HCT116 (cell line): ENCODE measurements around the gene MAP10. TPM values are rescaled to one million over a fixed set of nuclear protein-coding genes. Genes with fewer than 3 reads are reported as not detected.

Source experiments
- ATAC-seq: fragments of 200-7000 bp; cut with Tn5 transposase; 2 replicates; pipeline ENCODE4 v1.9.1; 2020; ENCODE audit warnings: mild to moderate bottlenecking, moderate library complexity
- BruUV-seq: library from RNA; stranded (reverse); fragments of 400-500 nt; replicated peaks from 2 replicates; lab custom pipeline; 2021; lab: Mats Ljungman, UMichigan
- CTCF ChIA-PET: fragments of 300-600 bp; sonication (Branson Sonifier 250); formaldehyde crosslinking; loops from one replicate; lab custom pipeline; 2021; ENCODE audit warnings: antibody characterized with exemption; lab: Charles Lee
- POLR2A ChIA-PET: fragments of 300-600, 350-600 bp; sonication (Branson Sonifier 250); formaldehyde crosslinking; loops from one replicate; lab custom pipeline; 2021; ENCODE audit warnings: antibody characterized with exemption; lab: Charles Lee
- RAD21 ChIA-PET, 2 experiments: fragments of 300-600 bp; sonication (Branson Sonifier 250); formaldehyde crosslinking; loops; one replicate each; lab custom pipeline; 2023; ENCODE audit warnings: low total read pairs in 2 of 2; ENCODE audit not compliant: uncharacterized antibody in 2 of 2, unreplicated experiment in 2 of 2, low non-redundant PET in 1 of 2; lab: Charles Lee
- DNase-seq: peaks from one replicate; pipeline ENCODE4 v3.0.0-alpha.2; 2010; ENCODE audit warnings: low read depth, low spot score
- H2AFZ ChIP-seq: fragments of 200-600 bp; shearing (Covaris generic), sonication (generic); 2 replicates; pipeline ENCODE4 v1.6.1; 2017; ENCODE audit warnings: low read depth, mixed run types, mixed read lengths, antibody characterized with exemption, low read length; ENCODE audit not compliant: poor library complexity, severe bottlenecking
- H3K27ac ChIP-seq: 2 replicates; pipeline ENCODE4 v1.5.1; 2012; ENCODE audit warnings: low read depth, low read length
- H3K27me3 ChIP-seq: fragments of 200-600 bp; sonication (generic); 2 replicates; pipeline ENCODE4 v1.6.1; 2016; ENCODE audit warnings: mixed run types, low read length, mixed read lengths; ENCODE audit not compliant: insufficient read depth
- H3K36me3 ChIP-seq, 2 experiments: fragments of 200-500 bp in 1 of 2; fragments of 200-600 bp in 1 of 2; sonication (Bioruptor generic) in 1 of 2; sonication (generic) in 1 of 2; 2 replicates each; pipeline versions ENCODE4 v1.5.1 to v1.6.1; 2014 to 2016; ENCODE audit warnings: low read length in 2 of 2, inconsistent platforms in 1 of 2, mixed read lengths in 1 of 2, mixed run types in 1 of 2; ENCODE audit not compliant: insufficient read depth in 2 of 2, control insufficient read depth in 1 of 2
- H3K4me1 ChIP-seq, 2 experiments: fragments of 200-600 bp in 1 of 2; sonication (generic) in 1 of 2; 2 replicates each; pipeline versions ENCODE4 v1.5.1 to v1.6.1; 2012 to 2017; ENCODE audit warnings: low read length in 2 of 2, inconsistent platforms in 1 of 2, mild to moderate bottlenecking in 1 of 2, mixed read lengths in 1 of 2, mixed run types in 1 of 2, moderate library complexity in 1 of 2; ENCODE audit not compliant: insufficient read depth in 2 of 2, control insufficient read depth in 1 of 2
- H3K4me2 ChIP-seq: fragments of 200-600 bp; sonication (generic); 2 replicates; pipeline ENCODE4 v1.6.1; 2017; ENCODE audit warnings: mixed run types, low read length, mixed read lengths
- H3K4me3 ChIP-seq, 2 experiments: fragments of 200-600 bp in 1 of 2; sonication (generic) in 1 of 2; replicated peaks in 1 of 2; 2 replicates each; pipeline ENCODE4 v1.5.1; 2011 to 2016; ENCODE audit warnings: low read length in 2 of 2, control low read depth in 1 of 2, low read depth in 1 of 2, mild to moderate bottlenecking in 1 of 2, mixed read lengths in 1 of 2, mixed run types in 1 of 2
- H3K79me2 ChIP-seq: fragments of 200-600 bp; sonication (generic); 2 replicates; pipeline ENCODE4 v1.6.1; 2017; ENCODE audit warnings: mild to moderate bottlenecking, mixed run types, low read length, moderate library complexity, mixed read lengths; ENCODE audit not compliant: insufficient read depth
- H3K9ac ChIP-seq: fragments of 200-600 bp; sonication (generic); 2 replicates; pipeline ENCODE4 v1.6.1; 2016; ENCODE audit warnings: low read length, mixed read lengths
- H3K9me2 ChIP-seq: fragments of 200-600 bp; sonication (generic), shearing (Covaris generic); 2 replicates; pipeline ENCODE4 v1.6.1; 2017; ENCODE audit warnings: mixed run types, mild to moderate bottlenecking, moderate library complexity; ENCODE audit not compliant: insufficient read depth
- H3K9me3 ChIP-seq, 2 experiments: fragments of 200-500 bp in 1 of 2; fragments of 200-600 bp in 1 of 2; sonication (Bioruptor generic) in 1 of 2; sonication (generic) in 1 of 2; 2 replicates each; pipeline ENCODE4 v1.6.1; 2014 to 2017; ENCODE audit warnings: low read length in 2 of 2, mixed read lengths in 2 of 2, inconsistent platforms in 1 of 2, low read depth in 1 of 2, mild to moderate bottlenecking in 1 of 2, mixed run types in 1 of 2, moderate library complexity in 1 of 2; ENCODE audit not compliant: control insufficient read depth in 1 of 2, insufficient read depth in 1 of 2
- H4K20me1 ChIP-seq: fragments of 200-600 bp; sonication (generic), shearing (Covaris generic); 2 replicates; pipeline ENCODE4 v1.6.1; 2017; ENCODE audit warnings: mixed run types, mild to moderate bottlenecking, moderate library complexity; ENCODE audit not compliant: insufficient read depth
- CBX3 ChIP-seq: IDR thresholded peaks from 2 replicates; pipeline ENCODE4 v1.6.1; 2012; ENCODE audit warnings: low read depth
- CEBPB ChIP-seq: IDR thresholded peaks from 2 replicates; pipeline ENCODE4 v1.6.1; 2012; ENCODE audit warnings: low read depth
- CTCF ChIP-seq, 3 experiments: fragments of 200-600 bp in 1 of 3; sonication (generic) in 1 of 3; IDR thresholded peaks in 2 of 3; conservative IDR thresholded peaks in 1 of 3; 2 replicates each; pipeline ENCODE4 v1.5.1; 2012 to 2017; ENCODE audit warnings: low read depth in 2 of 3, low read length in 2 of 3, antibody characterized with exemption in 1 of 3, borderline replicate concordance in 1 of 3, control low read depth in 1 of 3, mild to moderate bottlenecking in 1 of 3, mixed read lengths in 1 of 3, mixed run types in 1 of 3, moderate library complexity in 1 of 3; ENCODE audit not compliant: insufficient read depth in 1 of 3
- EGR1 ChIP-seq: IDR thresholded peaks from 2 replicates; pipeline ENCODE4 v1.6.1; 2012; ENCODE audit warnings: low read depth
- ELF1 ChIP-seq: IDR thresholded peaks from 2 replicates; pipeline ENCODE4 v1.6.1; 2012; ENCODE audit warnings: low read depth, borderline replicate concordance
- EZH2phosphoT487 ChIP-seq: fragments of 200-600 bp; IDR thresholded peaks from 2 replicates; pipeline ENCODE4 v1.6.1; 2018; ENCODE audit warnings: antibody characterized with exemption, borderline replicate concordance
- MAX ChIP-seq: IDR thresholded peaks from 2 replicates; pipeline ENCODE4 v1.6.1; 2012
- POLR2A ChIP-seq: IDR thresholded peaks from 2 replicates; pipeline ENCODE4 v1.7.0; 2011; ENCODE audit warnings: borderline replicate concordance; ENCODE audit not compliant: insufficient read depth, insufficient read length; ENCODE audit errors: extremely low read depth
- POLR2AphosphoS5 ChIP-seq: IDR thresholded peaks from 2 replicates; pipeline ENCODE4 v1.6.1; 2011; ENCODE audit warnings: mild to moderate bottlenecking, low read depth, low read length, moderate library complexity
- RAD21 ChIP-seq: IDR thresholded peaks from 2 replicates; pipeline ENCODE4 v1.6.1; 2012; ENCODE audit warnings: low read depth, mild to moderate bottlenecking
- REST ChIP-seq: IDR thresholded peaks from 2 replicates; pipeline ENCODE4 v1.6.1; 2012; ENCODE audit warnings: low read depth
- SIN3A ChIP-seq: IDR thresholded peaks from 2 replicates; pipeline ENCODE4 v1.6.1; 2012; ENCODE audit warnings: low read depth
- SRF ChIP-seq: IDR thresholded peaks from 2 replicates; pipeline ENCODE4 v1.6.1; 2012; ENCODE audit warnings: low read depth
- TCF7L2 ChIP-seq: IDR thresholded peaks from 2 replicates; pipeline ENCODE4 v1.7.0; 2011; ENCODE audit warnings: borderline replicate concordance, inconsistent platforms; ENCODE audit not compliant: insufficient read depth, insufficient read length; ENCODE audit errors: extremely low read depth
- ZBTB33 ChIP-seq: IDR thresholded peaks from 2 replicates; pipeline ENCODE4 v1.6.1; 2011; ENCODE audit warnings: mild to moderate bottlenecking, low read length, moderate library complexity; ENCODE audit not compliant: insufficient replicate concordance; ENCODE audit errors: extremely low read depth
- ZFX ChIP-seq: fragments of 450-650 bp; IDR thresholded peaks from 2 replicates; pipeline ENCODE4 v1.6.1; 2017
- intact Hi-C: fragments of 100-400 bp; cut with micrococcal nuclease; formaldehyde crosslinking; loops from 2 replicates; pipeline ENCODE4 v1.10.0; 2022
- total RNA-seq: library from RNA; stranded (reverse); gene quantifications from one replicate; pipeline ENCODE4 v1.2.1, GENCODE V29; 2021; ENCODE audit not compliant: unreplicated experiment

MAP10 gene
- total RNA-seq, 1 experiment from 2014 or later = not detected

- TF ChIP-seq POLR2A = no peak
- no peak for TF ChIP-seq POLR2AphosphoS5
These were observed 17.3 kb downstream of the MAP10 start (continued) for GRCh38 chr1:232822530-232822929.

- intact Hi-C loops = no loop called here
- RAD21 ChIA-PET = no interaction called here
- H3K9me2 ChIP-seq = no peaks in the 10 kb centered on the region
- no peak overlapping the region for H3K9ac ChIP-seq
- H3K4me2 ChIP-seq = no peak overlapping the region
- no peak overlapping the region for H3K27ac ChIP-seq
- TF ChIP-seq RAD21 = no peak
- TF ChIP-seq ZFX = no peak
- TF ChIP-seq POLR2AphosphoS5 = no peak
- no peak for TF ChIP-seq ZBTB33
- TF ChIP-seq CTCF (IDR thresholded peaks at IDR 0.05 in 2 of 3, conservative IDR thresholded peaks at IDR 0.05 in 1 of 3; ENCODE audit: borderline replicate concordance in 1 of 3, insufficient read depth in 1 of 3, low read depth in 2 of 3, low read length in 2 of 3) = no peak
- no peak for TF ChIP-seq EZH2phosphoT487
- no peak for TF ChIP-seq REST
- no peak for TF ChIP-seq POLR2A
- TF ChIP-seq ELF1 = no peak
- TF ChIP-seq SRF = no peak
- TF ChIP-seq CBX3 = no peak
- TF ChIP-seq CEBPB = no peak
- no peak for TF ChIP-seq MAX
- no peak for TF ChIP-seq TCF7L2
- TF ChIP-seq EGR1 = no peak
- no peak for TF ChIP-seq SIN3A
- TF ChIP-seq, all 23 proteins: peak for 0
- BruUV-seq = no TSS peak
- H3K4me3 ChIP-seq = no peak overlapping the region
- H3K4me1 ChIP-seq = no peaks in the 10 kb centered on the region
- DNase-seq (no peak), ATAC-seq (no peak)
- H2AFZ ChIP-seq = no peak overlapping the region
- no peaks in the 10 kb centered on the region for H4K20me1 ChIP-seq
- H3K79me2 ChIP-seq = no peaks in the 10 kb centered on the region
- no peaks in the 10 kb centered on the region for H3K36me3 ChIP-seq
- CTCF ChIA-PET = no interaction called here
- H3K27me3 ChIP-seq = no peaks in the 10 kb centered on the region
- POLR2A ChIA-PET = interaction anchor here (0.6 kb wide), 1 partner anchor 31 kb away, joined by 3 read pairs; no protein-coding TSS in a partner anchor
- H3K9me3 ChIP-seq = no peaks in the 10 kb centered on the region
These were observed 21.1 kb downstream of the MAP10 start for GRCh38 chr1:232826318-232826717.
